Endothelial cell of umbilical vein (primary cell): Measurements from ENCODE around the gene SLC7A6. TPM values are rescaled to one million over a fixed set of nuclear protein-coding genes. Genes with fewer than 3 reads are reported as not detected.

Source experiments
- BruUV-seq: library from RNA; stranded (reverse); fragments of 400-500 nt; replicated peaks from 2 replicates; lab custom pipeline; 2021; lab: Mats Ljungman, UMichigan
- CTCF ChIA-PET: fragments of 300-600, 350-600 bp; sonication (Branson Sonifier 250); formaldehyde crosslinking; loops from one replicate; lab custom pipeline; 2021; ENCODE audit warnings: antibody characterized with exemption, inconsistent platforms; lab: Charles Lee
- POLR2A ChIA-PET: fragments of 300-600, 350-600 bp; sonication (Branson Sonifier 250); formaldehyde crosslinking; loops from one replicate; lab custom pipeline; 2021; ENCODE audit warnings: antibody characterized with exemption, inconsistent platforms; lab: Charles Lee
- DNase-seq: peaks from one replicate; pipeline ENCODE4 v3.0.0-alpha.2; 2011; ENCODE audit warnings: low read depth, low spot score
- FAIRE-seq: peaks from 2 replicates; lab custom pipeline; 2011; peaks lifted over from hg19 to GRCh38; lab: Jason Lieb, UNC
- H2AFZ ChIP-seq: 2 replicates; pipeline ENCODE4 v1.6.0; 2012; ENCODE audit warnings: low read depth, low read length, control low read depth, inconsistent platforms
- H3K27ac ChIP-seq: 2 replicates; pipeline ENCODE4 v1.5.1; 2011; ENCODE audit warnings: low read depth, mild to moderate bottlenecking, control low read depth, low read length, moderate library complexity; ENCODE audit not compliant: insufficient read depth
- H3K27me3 ChIP-seq, 2 experiments: 2 replicates each; pipeline versions ENCODE4 v1.6.0 to v1.6.1; 2011; ENCODE audit warnings: low read length in 2 of 2, mixed read lengths in 1 of 2; ENCODE audit not compliant: control insufficient read depth in 2 of 2, insufficient read depth in 2 of 2
- H3K36me3 ChIP-seq, 2 experiments: 2 replicates in 1 of 2; 3 replicates in 1 of 2; pipeline ENCODE4 v1.5.1; 2011; ENCODE audit warnings: low read length in 2 of 2, mild to moderate bottlenecking in 1 of 2, moderate library complexity in 1 of 2; ENCODE audit not compliant: control insufficient read depth in 2 of 2, insufficient read depth in 2 of 2; ENCODE audit errors: extremely low read depth in 1 of 2
- H3K4me1 ChIP-seq: 3 replicates; pipeline ENCODE4 v1.5.1; 2011; ENCODE audit warnings: mild to moderate bottlenecking, low read length; ENCODE audit not compliant: control insufficient read depth, insufficient read depth; ENCODE audit errors: extremely low read depth
- H3K4me2 ChIP-seq: 2 replicates; pipeline ENCODE4 v1.6.1; 2011; ENCODE audit warnings: low read length, control low read depth, mixed read lengths; ENCODE audit not compliant: insufficient read depth
- H3K4me3 ChIP-seq, 3 experiments: fragments of 200-600 bp in 1 of 3; sonication (generic), shearing (Covaris generic) in 1 of 3; replicated peaks in 1 of 3; 2 replicates each; pipeline ENCODE4 v1.5.1; 2011 to 2016; ENCODE audit warnings: control low read depth in 3 of 3, low read length in 3 of 3, mild to moderate bottlenecking in 2 of 3, inconsistent platforms in 1 of 3, low read depth in 1 of 3, moderate library complexity in 1 of 3; ENCODE audit not compliant: insufficient read depth in 1 of 3
- H3K79me2 ChIP-seq: 2 replicates; pipeline ENCODE4 v1.6.0; 2012; ENCODE audit warnings: low read length, inconsistent platforms; ENCODE audit not compliant: control insufficient read depth, insufficient read depth
- H3K9ac ChIP-seq: replicated peaks from 2 replicates; pipeline ENCODE3; 2011; ENCODE audit warnings: low read length, control low read depth; ENCODE audit not compliant: insufficient read depth; ENCODE audit errors: extremely low read depth
- H3K9me1 ChIP-seq: replicated peaks from 3 replicates; pipeline ENCODE4 v1.6.0; 2011; ENCODE audit warnings: mild to moderate bottlenecking, low read length; ENCODE audit not compliant: control insufficient read depth, insufficient read depth; ENCODE audit errors: extremely low read depth
- H3K9me3 ChIP-seq: replicated peaks from 2 replicates; pipeline ENCODE4 v1.5.1; 2012; ENCODE audit warnings: low read length, inconsistent platforms; ENCODE audit not compliant: control insufficient read depth, insufficient read depth
- H4K20me1 ChIP-seq: replicated peaks from 2 replicates; pipeline ENCODE3; 2011; ENCODE audit warnings: mild to moderate bottlenecking, low read length; ENCODE audit not compliant: control insufficient read depth, insufficient read depth; ENCODE audit errors: extremely low read depth
- EZH2 ChIP-seq: IDR thresholded peaks from 2 replicates; pipeline ENCODE4 v1.6.1; 2012; ENCODE audit warnings: borderline replicate concordance, low read depth, mild to moderate bottlenecking, moderate library complexity, low read length, inconsistent platforms; ENCODE audit not compliant: severe bottlenecking
- FOS ChIP-seq: IDR thresholded peaks from 2 replicates; pipeline ENCODE4 v1.6.1; 2011; ENCODE audit warnings: mild to moderate bottlenecking, low read length, moderate library complexity, borderline replicate concordance; ENCODE audit not compliant: insufficient read depth
- GATA2 ChIP-seq: IDR thresholded peaks from 2 replicates; pipeline ENCODE4 v1.7.0; 2011; ENCODE audit warnings: low read depth, mild to moderate bottlenecking, moderate library complexity, mixed read lengths, low read length; ENCODE audit not compliant: insufficient read length, insufficient read depth
- JUN ChIP-seq: IDR thresholded peaks from 2 replicates; pipeline ENCODE4 v1.6.1; 2011; ENCODE audit warnings: borderline replicate concordance, low read depth; ENCODE audit not compliant: insufficient read length, insufficient read depth
- MYC ChIP-seq: IDR thresholded peaks from one replicate; pipeline ENCODE4 v1.6.1; 2011; ENCODE audit warnings: mild to moderate bottlenecking, low read depth, low read length
- POLR2A ChIP-seq: IDR thresholded peaks from 2 replicates; pipeline ENCODE4 v1.6.1; 2012; ENCODE audit warnings: low read depth, mild to moderate bottlenecking, control low read depth, low read length
- POLR2AphosphoS5 ChIP-seq: IDR thresholded peaks from 2 replicates; pipeline ENCODE4 v1.6.1; 2012; ENCODE audit warnings: low read depth, mild to moderate bottlenecking, control low read depth, low read length, moderate library complexity; ENCODE audit not compliant: insufficient read depth
- dilution Hi-C: fragments of 300-500 bp; cut with MboI; formaldehyde crosslinking; loops from one replicate; pipeline ENCODE4 v1.15.0; 2019; ENCODE audit warnings: low sequenced_read_pairs; ENCODE audit not compliant: extremely low pct_ligation_motif_present
- intact Hi-C: fragments of 100-400 bp; cut with micrococcal nuclease; formaldehyde crosslinking; loops from one replicate; pipeline ENCODE4 v1.10.0; 2022
- polyA plus RNA-seq, 4 experiments: library from polyadenylated mRNA; depleted of rRNA in 3 of 4; stranded (reverse) in 3 of 4; unstranded in 1 of 4; fragments of >200 nt; gene quantifications; 2 replicates each; pipeline versions ENCODE4 v1.2.1 to v1.2.3, GENCODE V29; 2011 to 2012; ENCODE audit warnings: missing spikeins in 1 of 4
- total RNA-seq: library from RNA; stranded (reverse); gene quantifications from 2 replicates; pipeline ENCODE4 v1.2.3, GENCODE V29; 2021
- TF ChIP-seq, protein P1 (sequence below), 2 donors: IDR thresholded peaks; 1 replicate in 1 of 2; 2 replicates in 1 of 2; pipeline ENCODE4 v1.5.1; 2011; ENCODE audit warnings: low read length in 2 of 2, mild to moderate bottlenecking in 2 of 2, moderate library complexity in 2 of 2, control low read depth in 1 of 2, inconsistent platforms in 1 of 2, low read depth in 1 of 2; ENCODE audit not compliant: insufficient read depth in 1 of 2; ENCODE audit errors: extremely low read depth in 1 of 2
- TF ChIP-seq, protein P2 (sequence below): IDR thresholded peaks from 2 replicates; pipeline ENCODE4 v1.6.1; 2011; ENCODE audit not compliant: insufficient read depth, insufficient read length

SLC7A6 gene
- total and polyA plus RNA-seq, 2 donors (not counting 3 experiments of a cell fraction or from before 2014, with no cell fraction given), result 68.0 to 86.5 TPM

GRCh38 chr16:68242085-68242484 lies 22.2 kb upstream of the SLC7A6 start:
- DNase-seq, result no peak
- no TSS peak for BruUV-seq
- H3K4me1 ChIP-seq, result peaks cover 12% of the 10 kb centered on the region
- H3K9me1 ChIP-seq, result no peaks in the 10 kb centered on the region
- H2AFZ ChIP-seq, result no peak overlapping the region
- no peaks in the 10 kb centered on the region for H3K79me2 ChIP-seq
- no peaks in the 10 kb centered on the region for H3K27me3 ChIP-seq
- no peak for FAIRE-seq
- no peak overlapping the region for H3K4me3 ChIP-seq
- no peaks in the 10 kb centered on the region for H3K36me3 ChIP-seq
- intact Hi-C loops (no loop called here), dilution Hi-C loops (no loop called here)
- H4K20me1 ChIP-seq, result no peaks in the 10 kb centered on the region
- H3K4me2 ChIP-seq, result no peak overlapping the region
- TF ChIP-seq JUN (no peak), POLR2AphosphoS5 (no peak), EZH2 (no peak), POLR2A (no peak), FOS (no peak), GATA2 (no peak), MYC (no peak)
- TF ChIP-seq, protein P1, sequence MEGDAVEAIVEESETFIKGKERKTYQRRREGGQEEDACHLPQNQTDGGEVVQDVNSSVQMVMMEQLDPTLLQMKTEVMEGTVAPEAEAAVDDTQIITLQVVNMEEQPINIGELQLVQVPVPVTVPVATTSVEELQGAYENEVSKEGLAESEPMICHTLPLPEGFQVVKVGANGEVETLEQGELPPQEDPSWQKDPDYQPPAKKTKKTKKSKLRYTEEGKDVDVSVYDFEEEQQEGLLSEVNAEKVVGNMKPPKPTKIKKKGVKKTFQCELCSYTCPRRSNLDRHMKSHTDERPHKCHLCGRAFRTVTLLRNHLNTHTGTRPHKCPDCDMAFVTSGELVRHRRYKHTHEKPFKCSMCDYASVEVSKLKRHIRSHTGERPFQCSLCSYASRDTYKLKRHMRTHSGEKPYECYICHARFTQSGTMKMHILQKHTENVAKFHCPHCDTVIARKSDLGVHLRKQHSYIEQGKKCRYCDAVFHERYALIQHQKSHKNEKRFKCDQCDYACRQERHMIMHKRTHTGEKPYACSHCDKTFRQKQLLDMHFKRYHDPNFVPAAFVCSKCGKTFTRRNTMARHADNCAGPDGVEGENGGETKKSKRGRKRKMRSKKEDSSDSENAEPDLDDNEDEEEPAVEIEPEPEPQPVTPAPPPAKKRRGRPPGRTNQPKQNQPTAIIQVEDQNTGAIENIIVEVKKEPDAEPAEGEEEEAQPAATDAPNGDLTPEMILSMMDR (IDR thresholded peaks at IDR 0.05; ENCODE audit: extremely low read depth in 1 of 2, insufficient read depth in 1 of 2, low read depth in 1 of 2, low read length in 2 of 2), result no peak
- TF ChIP-seq, protein P2, sequence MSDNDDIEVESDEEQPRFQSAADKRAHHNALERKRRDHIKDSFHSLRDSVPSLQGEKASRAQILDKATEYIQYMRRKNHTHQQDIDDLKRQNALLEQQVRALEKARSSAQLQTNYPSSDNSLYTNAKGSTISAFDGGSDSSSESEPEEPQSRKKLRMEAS, result no peak
- no peak overlapping the region for H3K27ac ChIP-seq
- no peak overlapping the region for H3K9ac ChIP-seq
- H3K9me3 ChIP-seq, result no peaks in the 10 kb centered on the region
- CTCF ChIA-PET, result interaction anchor here (0.7 to 2.3 kb wide), 8 partner anchors 9 to 483 kb away, joined by 3 to 12 read pairs (median 5); partner anchors contain the start of gene SLC7A6
- POLR2A ChIA-PET, result no interaction called here
